HG02642 (cell line): Measurements from ENCODE around the gene PANX2.
"Not testable (repeated sequence)": the region's sequence is repeated elsewhere in the genome, so short reads cannot be mapped to it uniquely, and the experiment has no call there.

Source experiments
- ATAC-seq: cut with Tn5 transposase; IDR thresholded peaks from one replicate; pipeline ENCODE4 v1.9.1; 2021; ENCODE audit warnings: mild to moderate bottlenecking; ENCODE audit not compliant: unreplicated experiment, poor library complexity

The PANX2 gene

GRCh38 chr22:50147258-50148165 is 23.0 kb upstream of the PANX2 start:
- ATAC-seq, result not testable (repeated sequence)

- no peak for ATAC-seq
Measured at GRCh38 chr22:50148166-50148500, 22.4 kb upstream of the PANX2 start.

GRCh38 chr22:50148991-50149721 is 21.4 kb upstream of the PANX2 start:
- ATAC-seq, result peak; percentile 68

- ATAC-seq, result no peak
Measured at GRCh38 chr22:50150161-50151129, 20.1 kb upstream of the PANX2 start.

GRCh38 chr22:50151571-50152537 is 18.7 kb upstream of the PANX2 start:
- ATAC-seq, result no peak

GRCh38 chr22:50153056-50153755 is 17.3 kb upstream of the PANX2 start:
- ATAC-seq, result no peak

GRCh38 chr22:50153756-50154140 is 16.8 kb upstream of the PANX2 start:
- no peak for ATAC-seq

- no peak for ATAC-seq
Measured at GRCh38 chr22:50157709-50158375, 12.7 kb upstream of the PANX2 start.

GRCh38 chr22:50160947-50161346 is 9.6 kb upstream of the PANX2 start:
- ATAC-seq, result no peak

- ATAC-seq, result no peak
Measured at GRCh38 chr22:50161508-50162390, 8.8 kb upstream of the PANX2 start.

- no peak for ATAC-seq
Measured at GRCh38 chr22:50162391-50162956, 8.1 kb upstream of the PANX2 start.

GRCh38 chr22:50165436-50166123 is 5.0 kb upstream of the PANX2 start:
- ATAC-seq, result no peak

- ATAC-seq, result no peak
Measured at GRCh38 chr22:50167689-50168489, 2.6 kb upstream of the PANX2 start.

GRCh38 chr22:50168490-50169180 is 1.9 kb upstream of the PANX2 start:
- not testable (repeated sequence) for ATAC-seq

- no peak for ATAC-seq
Measured at GRCh38 chr22:50169181-50169759, 1.3 kb upstream of the PANX2 start.
